ENCODE results near the gene SMIM10.
"Not testable (repeated sequence)": the region's sequence is repeated elsewhere in the genome, so short reads cannot be mapped to it uniquely, and the experiment has no call there.

The SMIM10 gene

DNA sequence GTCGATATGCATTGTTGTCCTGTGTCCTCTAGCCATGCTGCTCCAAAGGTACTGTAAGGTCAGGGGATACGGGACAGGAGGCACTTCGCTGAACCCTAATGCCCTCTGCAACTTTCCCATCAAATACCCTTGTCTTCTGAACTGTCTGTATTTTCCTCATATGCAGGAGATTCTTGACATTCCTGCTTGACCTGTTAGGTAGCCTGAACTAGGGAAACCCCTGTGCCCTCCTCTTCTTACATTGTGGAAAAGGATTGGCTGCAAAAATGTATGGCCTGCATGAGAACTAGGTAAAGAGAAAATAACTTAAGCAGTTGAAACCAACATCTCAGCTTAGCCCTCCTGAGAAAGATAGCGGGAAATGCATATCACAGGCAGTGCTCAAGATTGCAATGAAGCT lies 20.1 kb downstream of the SMIM10 start:
- no peak for DNase-seq (ENCODE audit: low read depth)

DNA sequence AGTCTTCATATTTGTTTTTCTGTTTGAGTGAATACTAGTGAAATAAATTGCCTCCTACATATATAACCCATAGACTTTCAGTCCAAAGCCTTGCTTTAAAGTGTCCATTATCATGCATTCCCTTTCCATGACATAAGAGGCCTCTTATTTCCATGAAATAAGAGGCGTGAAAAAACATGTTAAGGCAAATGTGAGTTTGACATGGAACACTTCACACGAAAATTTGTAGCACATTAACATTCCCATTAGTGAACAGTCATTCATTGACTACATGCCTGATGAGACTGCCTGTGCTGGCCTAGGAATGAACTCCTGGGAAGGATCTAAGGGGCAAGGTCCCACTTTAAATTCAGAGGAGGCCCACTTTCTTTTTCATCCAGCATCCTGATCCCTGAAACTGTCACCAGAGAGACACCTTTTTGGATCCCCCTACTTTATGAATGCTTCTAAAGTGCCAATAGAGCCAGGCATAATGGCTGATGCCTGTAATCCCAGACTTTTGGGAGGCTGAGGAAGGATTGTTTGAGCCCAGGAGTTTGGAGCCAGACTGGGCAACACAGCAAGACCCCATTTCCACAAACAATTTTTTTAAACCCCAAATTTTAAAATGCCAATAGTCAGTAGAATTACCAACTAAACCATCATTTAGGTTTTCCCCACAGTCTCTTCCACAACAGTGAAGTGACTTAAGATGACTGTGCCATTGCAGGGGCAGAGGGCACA lies 24.9 kb downstream of the SMIM10 start:
- no peak for DNase-seq (ENCODE audit: low read depth)

DNA sequence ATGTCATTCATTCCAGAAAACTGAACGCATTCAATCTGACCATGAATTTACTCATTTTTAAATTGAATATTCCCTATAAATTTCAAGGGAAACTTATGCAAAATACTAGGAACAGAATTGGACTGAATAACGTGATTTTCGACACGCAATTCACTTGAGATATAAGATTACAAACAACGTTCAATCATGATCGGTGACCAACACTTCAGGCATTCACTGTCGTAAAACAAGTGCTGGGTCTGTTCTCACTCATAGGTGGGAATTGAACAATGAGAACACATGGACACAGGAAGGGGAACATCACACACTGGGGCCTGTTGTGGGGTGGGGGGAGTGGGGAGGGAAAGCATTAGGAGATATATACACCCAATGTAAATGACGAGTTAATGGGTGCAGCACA lies 29.1 kb downstream of the SMIM10 start:
- DNase-seq (ENCODE audit: low read depth), result not testable (repeated sequence)

DNA sequence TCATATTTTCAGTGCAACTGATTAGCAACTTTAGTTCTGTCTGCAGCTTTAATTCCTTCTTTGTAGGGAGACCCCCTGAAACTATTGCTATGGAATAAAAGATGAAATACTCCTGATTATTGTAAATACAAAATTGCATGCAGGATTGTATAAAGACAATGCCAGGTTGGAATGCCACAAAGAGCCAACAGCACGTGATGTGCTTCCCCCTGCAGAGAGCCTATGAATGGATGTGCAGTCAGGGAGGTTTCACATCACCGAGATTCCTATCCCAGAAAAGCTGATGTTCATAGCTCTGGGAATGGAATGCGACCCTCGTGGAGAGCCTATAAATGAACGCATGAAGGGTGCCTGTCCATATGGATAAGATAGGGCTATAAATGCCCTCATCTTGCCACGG lies 33.0 kb downstream of the SMIM10 start:
- not testable (repeated sequence) for DNase-seq (ENCODE audit: low read depth)

DNA sequence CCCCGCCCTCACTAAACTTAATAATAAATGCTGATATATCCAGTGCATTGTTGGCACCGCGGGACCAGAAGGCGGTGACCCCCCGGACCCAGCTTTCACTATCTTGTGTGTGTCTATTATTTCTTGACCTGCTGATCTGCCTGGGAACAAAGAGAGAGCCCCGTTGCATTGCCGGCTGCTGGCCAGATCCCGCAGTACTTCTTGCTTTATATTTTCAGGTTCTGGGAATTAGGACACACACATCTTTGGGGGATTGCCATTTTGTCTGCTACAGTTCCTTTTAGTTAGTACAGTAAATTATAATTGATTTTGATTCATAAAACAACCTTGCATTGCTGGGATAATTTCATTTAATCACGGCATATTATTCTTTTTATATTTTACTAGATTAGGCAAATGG lies 33.7 kb downstream of the SMIM10 start:
- no peak for DNase-seq (ENCODE audit: low read depth)

DNA sequence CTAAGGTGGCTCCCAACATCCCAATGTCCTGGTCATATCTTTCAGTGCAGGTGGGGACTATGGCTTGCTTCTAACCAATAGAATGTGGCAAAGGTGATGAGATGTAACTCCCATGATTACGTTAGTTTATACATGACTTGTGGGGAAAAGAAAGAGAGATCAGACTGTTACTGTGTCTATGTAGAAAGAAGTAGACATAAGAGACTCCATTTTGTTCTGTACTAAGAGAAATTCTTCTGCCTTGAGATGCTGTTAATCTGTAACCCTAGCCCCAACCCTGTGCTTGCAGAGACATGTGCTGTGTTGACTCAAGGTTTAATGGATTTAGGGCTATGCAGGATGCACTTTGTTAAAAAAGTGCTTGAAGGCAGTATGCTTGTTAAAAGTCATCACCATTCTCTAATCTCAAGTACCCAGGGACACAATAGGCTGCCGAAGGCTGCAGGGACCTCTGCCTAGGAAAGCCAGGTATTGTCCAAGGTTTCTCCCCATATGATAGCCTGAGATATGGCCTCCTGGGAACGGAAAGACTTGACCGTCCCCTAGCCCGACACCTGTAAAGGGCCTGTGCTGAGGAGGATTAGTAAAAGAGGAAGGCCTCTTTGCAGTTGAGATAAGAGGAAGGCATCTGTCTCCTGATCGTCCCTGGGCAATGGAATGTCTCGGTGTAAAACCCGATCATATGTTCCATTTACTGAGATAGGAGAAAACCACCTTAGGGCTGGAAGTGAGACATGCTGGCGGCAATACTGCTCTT lies 39.6 kb downstream of the SMIM10 start:
- not testable (repeated sequence) for DNase-seq (ENCODE audit: low read depth)

DNA sequence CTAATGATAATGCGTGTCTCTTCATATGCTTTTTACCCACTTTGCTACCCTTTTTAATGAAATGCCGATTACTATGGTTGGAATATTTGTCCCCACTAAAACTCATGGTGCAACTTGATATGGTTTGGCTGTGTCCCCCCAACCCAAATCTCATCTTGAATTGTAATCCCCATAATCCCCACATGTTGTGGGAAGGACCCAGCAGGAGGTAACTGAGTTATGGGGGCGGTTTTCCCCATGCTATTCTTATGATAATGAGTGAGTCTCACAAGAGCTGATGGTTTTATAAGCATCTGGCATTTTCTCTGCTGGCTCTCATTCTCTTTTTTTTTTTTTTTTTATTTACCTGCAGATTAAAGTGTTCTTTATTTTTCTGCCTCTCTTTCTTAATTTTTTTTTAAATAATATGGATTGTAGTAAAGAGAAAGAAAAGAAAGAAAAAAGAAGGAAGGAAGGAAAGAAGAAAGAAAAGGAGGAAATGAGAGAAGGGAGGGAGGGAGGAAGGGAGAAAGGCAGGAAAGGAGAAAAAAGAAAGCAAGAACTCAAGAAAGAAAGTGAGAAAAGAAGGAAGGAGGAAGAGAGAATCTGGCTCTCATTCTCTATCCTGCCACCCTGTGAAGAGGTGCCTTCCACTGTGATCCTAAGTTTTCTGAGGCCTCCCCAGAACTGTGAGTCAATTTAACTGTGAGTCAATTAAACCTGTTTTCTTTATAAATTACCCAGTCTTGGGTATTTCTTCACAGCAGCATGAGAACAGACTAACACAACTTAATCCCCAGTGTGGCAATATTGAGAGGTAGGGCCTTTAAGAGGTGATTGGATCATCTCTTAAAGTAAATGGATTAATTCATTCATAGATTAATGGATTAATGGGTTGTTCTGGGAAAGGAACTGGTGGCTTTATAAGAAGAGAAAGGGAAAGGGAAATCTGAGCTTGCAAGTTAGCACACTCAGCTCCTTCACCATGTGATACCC lies 50.6 kb downstream of the SMIM10 start:
- DNase-seq (ENCODE audit: low read depth), result not testable (repeated sequence)

Data from stimulated activated CD8-positive, alpha-beta memory T cell treated with anti-CD3 and anti-CD28 coated beads, Interleukin-7, amount 100 ng/mL, for 24 hours (primary cell).